Peyer's patch (tissue), 4 donors: ENCODE measurements around the gene RCOR3.

Source experiments
- CTCF ChIP-seq, 6 experiments: fragments of 450-650 bp in 4 of 6; fragments of 200-600 bp in 2 of 6; sonication (generic) in 1 of 6; IDR thresholded peaks; one replicate each; pipeline ENCODE4 v1.5.1; 2017 to 2019; ENCODE audit warnings: antibody characterized with exemption in 6 of 6, mild to moderate bottlenecking in 3 of 6, moderate library complexity in 1 of 6
- POLR2A ChIP-seq, 2 donors: fragments of 450-650 bp; IDR thresholded peaks; one replicate each; pipeline ENCODE4 v1.5.1; 2017; ENCODE audit warnings: antibody characterized with exemption in 2 of 2, mild to moderate bottlenecking in 2 of 2, moderate library complexity in 2 of 2

GRCh38 chr1:211339631-211340041 is 80.5 kb downstream of the RCOR3 start:
- TF ChIP-seq POLR2A (IDR thresholded peaks at IDR 0.05): no peak
- no peak for TF ChIP-seq CTCF (IDR thresholded peaks at IDR 0.05)
